Putamen (tissue), 1 donor: ENCODE data around the gene GRAMD1A.

Experiments used
- DNase-seq: peaks from one replicate; pipeline ENCODE4 v3.0.0-alpha.2; 2016; ENCODE audit warnings: low spot score

The GRAMD1A gene

GRCh38 chr19:35055715-35056179 lies 55.6 kb downstream of the GRAMD1A start:
- no peak for DNase-seq

- DNase-seq = no peak
These were observed 56.5 kb downstream of the GRAMD1A start for GRCh38 chr19:35056513-35057063.

GRCh38 chr19:35058370-35058769 lies 58.2 kb downstream of the GRAMD1A start:
- DNase-seq = no peak

GRCh38 chr19:35059006-35059798 lies 59.1 kb downstream of the GRAMD1A start:
- DNase-seq = no peak

- DNase-seq = no peak
These were observed 59.6 kb downstream of the GRAMD1A start for GRCh38 chr19:35059799-35060091.

GRCh38 chr19:35060160-35060855 lies 60.2 kb downstream of the GRAMD1A start:
- no peak for DNase-seq

- no peak for DNase-seq
These were observed 61.7 kb downstream of the GRAMD1A start for GRCh38 chr19:35061583-35062373.

GRCh38 chr19:35062942-35063341 lies 62.8 kb downstream of the GRAMD1A start:
- no peak for DNase-seq

- DNase-seq = no peak
These were observed 64.1 kb downstream of the GRAMD1A start for GRCh38 chr19:35063940-35064818.

GRCh38 chr19:35065574-35065973 lies 65.5 kb downstream of the GRAMD1A start:
- DNase-seq = no peak

- no peak for DNase-seq
These were observed 66.0 kb downstream of the GRAMD1A start for GRCh38 chr19:35066121-35066520.

- peak; percentile 79 for DNase-seq
These were observed 66.8 kb downstream of the GRAMD1A start for GRCh38 chr19:35066691-35067563.

- no peak for DNase-seq
These were observed 69.0 kb downstream of the GRAMD1A start for GRCh38 chr19:35068941-35069634.

- no peak for DNase-seq
These were observed 69.6 kb downstream of the GRAMD1A start for GRCh38 chr19:35069696-35070095.

GRCh38 chr19:35070471-35070870 lies 70.3 kb downstream of the GRAMD1A start:
- DNase-seq = no peak

GRCh38 chr19:35073516-35073915 lies 73.4 kb downstream of the GRAMD1A start:
- DNase-seq = no peak

GRCh38 chr19:35073941-35074340 lies 73.8 kb downstream of the GRAMD1A start:
- DNase-seq = no peak

- DNase-seq = no peak
These were observed 74.5 kb downstream of the GRAMD1A start for GRCh38 chr19:35074426-35075201.
